Calu3 (cell line): Measurements from ENCODE around the gene FRAS1. TPM values are rescaled to one million over a fixed set of nuclear protein-coding genes. Genes with fewer than 3 reads are reported as not detected.

ENCODE experiments used
- BruUV-seq: library from RNA; stranded (reverse); fragments of 400-500 nt; replicated peaks from 2 replicates; lab custom pipeline; 2021; lab: Mats Ljungman, UMichigan
- CTCF ChIA-PET: fragments of 300-600 bp; sonication (Branson Sonifier 250); formaldehyde crosslinking; loops from one replicate; lab custom pipeline; 2022; ENCODE audit warnings: antibody characterized with exemption; lab: Charles Lee
- DNase-seq: peaks from one replicate; pipeline ENCODE4 v3.0.0; 2022
- H3K27ac Mint-ChIP-seq: one replicate; pipeline ENCODE4 v1.8.0; 2022; ENCODE audit warnings: mixed read lengths; ENCODE audit not compliant: unreplicated experiment
- H3K27me3 Mint-ChIP-seq: one replicate; pipeline ENCODE4 v1.8.0; 2022; ENCODE audit warnings: mixed read lengths; ENCODE audit not compliant: unreplicated experiment
- H3K36me3 Mint-ChIP-seq: one replicate; pipeline ENCODE4 v1.8.0; 2022; ENCODE audit warnings: mild to moderate bottlenecking, moderate library complexity, mixed read lengths; ENCODE audit not compliant: insufficient read depth, unreplicated experiment
- H3K4me1 Mint-ChIP-seq: one replicate; pipeline ENCODE4 v1.8.0; 2022; ENCODE audit warnings: mild to moderate bottlenecking, low read depth, mixed read lengths; ENCODE audit not compliant: unreplicated experiment
- H3K4me3 Mint-ChIP-seq: one replicate; pipeline ENCODE4 v1.8.0; 2022; ENCODE audit warnings: mild to moderate bottlenecking, low read depth, moderate library complexity, mixed read lengths; ENCODE audit not compliant: unreplicated experiment
- H3K9me3 Mint-ChIP-seq: one replicate; pipeline ENCODE4 v1.8.0; 2022; ENCODE audit warnings: low read depth, mixed read lengths; ENCODE audit not compliant: unreplicated experiment
- intact Hi-C: fragments of 100-400 bp; cut with micrococcal nuclease; formaldehyde crosslinking; loops from one replicate; pipeline ENCODE4 v1.10.0; 2022; ENCODE audit not compliant: unreplicated experiment
- total RNA-seq: library from RNA; stranded (reverse); gene quantifications from 2 replicates; pipeline ENCODE4 v1.2.3, GENCODE V29; 2022
- TF ChIP-seq, protein P1 (sequence below): fragments of 200-600 bp; IDR thresholded peaks from one replicate; pipeline ENCODE4 v1.8.0; 2022; ENCODE audit warnings: antibody characterized with exemption; ENCODE audit not compliant: unreplicated experiment

FRAS1 gene
- total RNA-seq, 1 experiment from 2014 or later, result 29.4 TPM

DNA sequence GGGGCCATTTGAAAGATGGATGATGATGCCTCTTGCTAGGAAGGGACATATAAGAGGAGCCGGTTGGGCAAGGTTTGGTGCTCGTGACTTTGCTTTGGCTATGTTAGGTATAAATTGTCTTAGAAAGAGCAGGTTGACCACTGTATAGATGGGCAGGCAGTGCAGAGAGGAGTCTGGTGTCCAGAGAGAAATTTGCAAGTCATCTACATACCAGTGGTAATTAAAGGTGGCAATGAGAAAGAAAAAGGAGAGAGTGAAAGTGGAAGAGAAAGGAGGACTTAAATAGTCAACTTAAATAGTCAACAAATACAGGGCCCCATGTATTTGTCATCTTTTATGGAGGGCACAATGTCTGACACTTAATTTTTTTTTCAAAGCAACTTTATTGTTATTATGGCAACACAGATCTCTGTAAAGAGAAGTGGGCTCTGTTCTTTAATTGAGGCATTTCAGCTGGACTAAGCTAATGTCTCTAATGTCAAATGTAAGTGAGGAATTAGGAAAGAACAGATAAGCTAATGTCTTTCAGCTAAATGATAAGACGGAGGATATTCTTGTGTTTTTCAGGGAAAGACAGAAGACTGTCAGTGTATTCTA lies 419.1 kb downstream of the FRAS1 start:
- TF ChIP-seq, protein P1, sequence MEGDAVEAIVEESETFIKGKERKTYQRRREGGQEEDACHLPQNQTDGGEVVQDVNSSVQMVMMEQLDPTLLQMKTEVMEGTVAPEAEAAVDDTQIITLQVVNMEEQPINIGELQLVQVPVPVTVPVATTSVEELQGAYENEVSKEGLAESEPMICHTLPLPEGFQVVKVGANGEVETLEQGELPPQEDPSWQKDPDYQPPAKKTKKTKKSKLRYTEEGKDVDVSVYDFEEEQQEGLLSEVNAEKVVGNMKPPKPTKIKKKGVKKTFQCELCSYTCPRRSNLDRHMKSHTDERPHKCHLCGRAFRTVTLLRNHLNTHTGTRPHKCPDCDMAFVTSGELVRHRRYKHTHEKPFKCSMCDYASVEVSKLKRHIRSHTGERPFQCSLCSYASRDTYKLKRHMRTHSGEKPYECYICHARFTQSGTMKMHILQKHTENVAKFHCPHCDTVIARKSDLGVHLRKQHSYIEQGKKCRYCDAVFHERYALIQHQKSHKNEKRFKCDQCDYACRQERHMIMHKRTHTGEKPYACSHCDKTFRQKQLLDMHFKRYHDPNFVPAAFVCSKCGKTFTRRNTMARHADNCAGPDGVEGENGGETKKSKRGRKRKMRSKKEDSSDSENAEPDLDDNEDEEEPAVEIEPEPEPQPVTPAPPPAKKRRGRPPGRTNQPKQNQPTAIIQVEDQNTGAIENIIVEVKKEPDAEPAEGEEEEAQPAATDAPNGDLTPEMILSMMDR, result no peak
- Mint-ChIP-seq H3K4me3 (no peak overlapping the region), H3K27me3 (no peaks in the 10 kb centered on the region), H3K36me3 (peaks cover 5% of the 10 kb centered on the region), H3K9me3 (no peaks in the 10 kb centered on the region), H3K27ac (no peak overlapping the region), H3K4me1 (no peaks in the 10 kb centered on the region)
- no TSS peak for BruUV-seq
- intact Hi-C loops, result no loop called here
- DNase-seq, result no peak
- CTCF ChIA-PET, result no interaction called here

GRCh38 chr4:78477276-78477675 lies 420.2 kb downstream of the FRAS1 start:
- TF ChIP-seq, protein P1, result no peak
- BruUV-seq, result no TSS peak
- Mint-ChIP-seq H3K27ac (no peak overlapping the region), H3K4me3 (no peak overlapping the region), H3K4me1 (no peaks in the 10 kb centered on the region), H3K27me3 (no peaks in the 10 kb centered on the region), H3K9me3 (no peaks in the 10 kb centered on the region), H3K36me3 (peaks cover 5% of the 10 kb centered on the region)
- CTCF ChIA-PET, result no interaction called here
- no peak for DNase-seq
- intact Hi-C loops, result no loop called here

- Mint-ChIP-seq H3K4me3 (no peak overlapping the region), H3K36me3 (peaks cover 5% of the 10 kb centered on the region), H3K27me3 (no peaks in the 10 kb centered on the region), H3K4me1 (no peaks in the 10 kb centered on the region), H3K27ac (no peak overlapping the region), H3K9me3 (no peaks in the 10 kb centered on the region)
- TF ChIP-seq, protein P1, result no peak
- CTCF ChIA-PET, result interaction anchor here (0.6 kb wide), 1 partner anchor 1782 kb away, joined by 3 read pairs; no protein-coding TSS in a partner anchor
- no TSS peak for BruUV-seq
- intact Hi-C loops, result no loop called here
- no peak for DNase-seq
These were observed 421.4 kb downstream of the FRAS1 start for GRCh38 chr4:78478523-78478922.

DNA sequence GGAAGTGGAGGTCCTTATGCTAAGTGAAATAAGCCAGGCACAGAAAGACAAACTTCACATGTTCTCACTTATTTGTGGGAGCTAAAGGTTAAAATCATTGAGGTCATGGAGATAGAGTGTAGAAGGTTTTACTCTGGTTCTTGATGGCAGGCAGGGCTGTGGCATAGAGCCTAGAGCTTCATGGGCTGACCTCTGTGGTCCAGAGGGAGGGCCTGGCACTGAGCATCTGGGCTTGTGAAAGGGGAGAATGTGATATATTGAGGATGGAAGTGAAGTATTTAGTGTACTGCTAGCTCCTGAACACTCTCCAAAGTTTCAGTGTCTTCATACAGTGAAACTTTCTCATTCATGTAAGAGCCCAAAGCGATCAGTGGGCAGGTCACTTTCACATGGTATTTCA lies 423.2 kb downstream of the FRAS1 start:
- H3K9me3 Mint-ChIP-seq, result no peaks in the 10 kb centered on the region
- intact Hi-C loops, result no loop called here
- CTCF ChIA-PET, result no interaction called here
- DNase-seq, result no peak
- peaks cover 5% of the 10 kb centered on the region for H3K36me3 Mint-ChIP-seq
- no TSS peak for BruUV-seq
- H3K27ac Mint-ChIP-seq, result no peak overlapping the region
- H3K4me3 Mint-ChIP-seq, result no peak overlapping the region
- TF ChIP-seq, protein P1, result no peak
- no peaks in the 10 kb centered on the region for H3K27me3 Mint-ChIP-seq
- no peaks in the 10 kb centered on the region for H3K4me1 Mint-ChIP-seq
